WTC11 (cell line): ENCODE data around the gene OMA1. TPM values are rescaled to one million over a fixed set of nuclear protein-coding genes. Genes with fewer than 3 reads are reported as not detected.
"Not testable (repeated sequence)": the region's sequence is repeated elsewhere in the genome, so short reads cannot be mapped to it uniquely, and the experiment has no call there.

Source experiments
- ATAC-seq: fragments of 200-7000 bp; cut with Tn5 transposase; 2 replicates; pipeline ENCODE4 v1.10.0; 2021; ENCODE audit warnings: mild to moderate bottlenecking, moderate library complexity
- CTCF ChIA-PET: fragments of 300-600 bp; sonication (Branson Sonifier 250); formaldehyde crosslinking; loops from one replicate; lab custom pipeline; 2021; ENCODE audit warnings: antibody characterized with exemption; lab: Charles Lee
- POLR2A ChIA-PET: fragments of 350-600 bp; sonication (Branson Sonifier 250); formaldehyde crosslinking; loops from one replicate; lab custom pipeline; 2021; ENCODE audit warnings: antibody characterized with exemption; lab: Charles Lee
- DNase-seq: peaks from one replicate; pipeline ENCODE4 v3.0.0; 2021; ENCODE audit warnings: low spot score
- H3K27ac Mint-ChIP-seq: 2 replicates; pipeline ENCODE4 v1.8.0; 2021; ENCODE audit warnings: mixed read lengths
- H3K27me3 Mint-ChIP-seq: 2 replicates; pipeline ENCODE4 v1.8.0; 2021; ENCODE audit warnings: low read depth, mild to moderate bottlenecking, moderate library complexity, mixed read lengths
- H3K36me3 Mint-ChIP-seq: 2 replicates; pipeline ENCODE4 v1.8.0; 2021; ENCODE audit warnings: mixed read lengths
- H3K4me1 Mint-ChIP-seq: 2 replicates; pipeline ENCODE4 v1.8.0; 2022; ENCODE audit warnings: mixed read lengths
- H3K4me3 Mint-ChIP-seq: 2 replicates; pipeline ENCODE4 v1.8.0; 2021; ENCODE audit warnings: mild to moderate bottlenecking, moderate library complexity, mixed read lengths
- H3K9me3 Mint-ChIP-seq: 2 replicates; pipeline ENCODE4 v1.8.0; 2021; ENCODE audit warnings: mixed read lengths
- CREM ChIP-seq: sonication (generic); formaldehyde crosslinking; IDR thresholded peaks from 2 replicates; pipeline ENCODE4 v1.8.1; 2022; ENCODE audit warnings: mild to moderate bottlenecking, missing genetic modification reagents, moderate library complexity
- FOXJ3 ChIP-seq: sonication (generic); formaldehyde crosslinking; IDR thresholded peaks from 2 replicates; pipeline ENCODE4 v1.9.0; 2021; ENCODE audit warnings: missing genetic modification reagents, mild to moderate bottlenecking, borderline replicate concordance
- FOXP1 ChIP-seq: sonication (generic); formaldehyde crosslinking; IDR thresholded peaks from 2 replicates; pipeline ENCODE4 v1.8.0; 2022; ENCODE audit warnings: missing genetic modification reagents, mild to moderate bottlenecking, moderate library complexity, borderline replicate concordance
- FOXP4 ChIP-seq: sonication (generic); formaldehyde crosslinking; IDR thresholded peaks from 2 replicates; pipeline ENCODE4 v1.8.0; 2022; ENCODE audit warnings: mild to moderate bottlenecking, missing genetic modification reagents
- HMGA2 ChIP-seq: fragments of 250-450 bp; sonication (Bioruptor Pico); IDR thresholded peaks from 2 replicates; pipeline ENCODE4 v1.4.0; 2021; ENCODE audit warnings: mild to moderate bottlenecking, moderate library complexity
- JUN ChIP-seq: sonication (generic); formaldehyde crosslinking; IDR thresholded peaks from 2 replicates; pipeline ENCODE4 v1.8.0; 2023; ENCODE audit warnings: mild to moderate bottlenecking, missing genetic modification reagents
- KAT7 ChIP-seq: sonication (generic); formaldehyde crosslinking; IDR thresholded peaks from 2 replicates; pipeline ENCODE4 v1.8.1; 2023; ENCODE audit warnings: missing genetic modification reagents, mild to moderate bottlenecking, borderline replicate concordance
- MLX ChIP-seq: sonication (generic); formaldehyde crosslinking; IDR thresholded peaks from 2 replicates; pipeline ENCODE4 v1.8.1; 2023; ENCODE audit warnings: mild to moderate bottlenecking, missing genetic modification reagents, moderate library complexity
- NFE2L1 ChIP-seq: sonication (generic); formaldehyde crosslinking; IDR thresholded peaks from 2 replicates; pipeline ENCODE4 v1.8.1; 2023; ENCODE audit warnings: missing genetic modification reagents
- NR1H2 ChIP-seq: sonication (generic); formaldehyde crosslinking; IDR thresholded peaks from 2 replicates; pipeline ENCODE4 v1.9.0; 2021; ENCODE audit warnings: mild to moderate bottlenecking, moderate library complexity, missing genetic modification reagents
- RELA ChIP-seq: sonication (generic); formaldehyde crosslinking; IDR thresholded peaks from 2 replicates; pipeline ENCODE4 v1.8.1; 2022; ENCODE audit warnings: missing genetic modification reagents, mild to moderate bottlenecking, borderline replicate concordance
- SMAD4 ChIP-seq: sonication (generic); formaldehyde crosslinking; IDR thresholded peaks from 2 replicates; pipeline ENCODE4 v1.8.0; 2022; ENCODE audit warnings: mild to moderate bottlenecking, missing genetic modification reagents
- SOX15 ChIP-seq: fragments of 250-450 bp; sonication (Bioruptor Pico); IDR thresholded peaks from 2 replicates; pipeline ENCODE4 v1.9.0; 2021; ENCODE audit warnings: mild to moderate bottlenecking
- TEAD1 ChIP-seq: sonication (generic); formaldehyde crosslinking; IDR thresholded peaks from 2 replicates; pipeline ENCODE4 v1.8.0; 2022; ENCODE audit warnings: mild to moderate bottlenecking, missing genetic modification reagents
- USF1 ChIP-seq: sonication (generic); formaldehyde crosslinking; IDR thresholded peaks from 2 replicates; pipeline ENCODE4 v1.8.0; 2022; ENCODE audit warnings: mild to moderate bottlenecking, missing genetic modification reagents
- ZBTB43 ChIP-seq: sonication (generic); formaldehyde crosslinking; IDR thresholded peaks from 2 replicates; pipeline ENCODE4 v1.8.1; 2023; ENCODE audit warnings: mild to moderate bottlenecking, missing genetic modification reagents
- ZNF219 ChIP-seq: sonication (generic); formaldehyde crosslinking; IDR thresholded peaks from 2 replicates; pipeline ENCODE4 v1.8.0; 2023; ENCODE audit warnings: missing genetic modification reagents, mild to moderate bottlenecking, borderline replicate concordance
- ZNF263 ChIP-seq: sonication (generic); formaldehyde crosslinking; IDR thresholded peaks from 2 replicates; pipeline ENCODE4 v1.8.1; 2022; ENCODE audit warnings: low read depth, mild to moderate bottlenecking, moderate library complexity, missing genetic modification reagents
- ZNF423 ChIP-seq: fragments of 250-450 bp; sonication (Bioruptor Pico); IDR thresholded peaks from 2 replicates; pipeline ENCODE4 v2.1.2; 2022; ENCODE audit warnings: mild to moderate bottlenecking, moderate library complexity
- total RNA-seq: library from RNA; stranded (reverse); gene quantifications from 3 replicates; pipeline ENCODE4 v1.2.3, GENCODE V29; 2021
- TF ChIP-seq, protein P1 (sequence below): sonication (generic); formaldehyde crosslinking; IDR thresholded peaks from 2 replicates; pipeline ENCODE4 v1.8.1; 2023; ENCODE audit warnings: mild to moderate bottlenecking, missing genetic modification reagents, moderate library complexity
- TF ChIP-seq, protein P2 (sequence below): fragments of 250-450 bp; sonication (Bioruptor Pico); IDR thresholded peaks from 2 replicates; pipeline ENCODE4 v1.9.0; 2021; ENCODE audit warnings: mild to moderate bottlenecking

OMA1 gene
- total RNA-seq, 1 experiment from 2014 or later: 10.5 TPM

GRCh38 chr1:58583496-58583895 lies 37.0 kb upstream of the OMA1 start (continued):
- TF ChIP-seq USF1 (no peak), SOX15 (CRISPR knock-in tag) (no peak), NR1H2 (CRISPR knock-in tag) (no peak), RELA (CRISPR knock-in tag) (no peak)

- ATAC-seq, H3K4me3 Mint-ChIP-seq, H3K9me3 Mint-ChIP-seq, H3K27ac Mint-ChIP-seq, CTCF ChIA-PET, H3K4me1 Mint-ChIP-seq, H3K36me3 Mint-ChIP-seq, DNase-seq: not testable (repeated sequence)
- peak; percentile 96 for TF ChIP-seq HMGA2 (CRISPR knock-in tag)
- POLR2A ChIA-PET: interaction anchor here (0.9 kb wide), 1 partner anchor 159 kb away, joined by 3 read pairs; no protein-coding TSS in a partner anchor
- peaks cover 44% of the 10 kb centered on the region for H3K27me3 Mint-ChIP-seq
Observed at GRCh38 chr1:58582143-58582542, 35.6 kb upstream of the OMA1 start.

- H3K27ac Mint-ChIP-seq: no peak overlapping the region
- H3K4me3 Mint-ChIP-seq: no peak overlapping the region
- TF ChIP-seq ZNF219 (CRISPR knock-in tag): no peak
- no peak for TF ChIP-seq ZBTB43 (CRISPR knock-in tag)
- TF ChIP-seq FOXP4: no peak
- no peak for TF ChIP-seq FOXP1
- TF ChIP-seq, protein P1, sequence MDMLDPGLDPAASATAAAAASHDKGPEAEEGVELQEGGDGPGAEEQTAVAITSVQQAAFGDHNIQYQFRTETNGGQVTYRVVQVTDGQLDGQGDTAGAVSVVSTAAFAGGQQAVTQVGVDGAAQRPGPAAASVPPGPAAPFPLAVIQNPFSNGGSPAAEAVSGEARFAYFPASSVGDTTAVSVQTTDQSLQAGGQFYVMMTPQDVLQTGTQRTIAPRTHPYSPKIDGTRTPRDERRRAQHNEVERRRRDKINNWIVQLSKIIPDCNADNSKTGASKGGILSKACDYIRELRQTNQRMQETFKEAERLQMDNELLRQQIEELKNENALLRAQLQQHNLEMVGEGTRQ (CRISPR knock-in tag): no peak
- no peak for TF ChIP-seq CREM (CRISPR knock-in tag)
- TF ChIP-seq SMAD4 (CRISPR knock-in tag): no peak
- TF ChIP-seq, protein P2, sequence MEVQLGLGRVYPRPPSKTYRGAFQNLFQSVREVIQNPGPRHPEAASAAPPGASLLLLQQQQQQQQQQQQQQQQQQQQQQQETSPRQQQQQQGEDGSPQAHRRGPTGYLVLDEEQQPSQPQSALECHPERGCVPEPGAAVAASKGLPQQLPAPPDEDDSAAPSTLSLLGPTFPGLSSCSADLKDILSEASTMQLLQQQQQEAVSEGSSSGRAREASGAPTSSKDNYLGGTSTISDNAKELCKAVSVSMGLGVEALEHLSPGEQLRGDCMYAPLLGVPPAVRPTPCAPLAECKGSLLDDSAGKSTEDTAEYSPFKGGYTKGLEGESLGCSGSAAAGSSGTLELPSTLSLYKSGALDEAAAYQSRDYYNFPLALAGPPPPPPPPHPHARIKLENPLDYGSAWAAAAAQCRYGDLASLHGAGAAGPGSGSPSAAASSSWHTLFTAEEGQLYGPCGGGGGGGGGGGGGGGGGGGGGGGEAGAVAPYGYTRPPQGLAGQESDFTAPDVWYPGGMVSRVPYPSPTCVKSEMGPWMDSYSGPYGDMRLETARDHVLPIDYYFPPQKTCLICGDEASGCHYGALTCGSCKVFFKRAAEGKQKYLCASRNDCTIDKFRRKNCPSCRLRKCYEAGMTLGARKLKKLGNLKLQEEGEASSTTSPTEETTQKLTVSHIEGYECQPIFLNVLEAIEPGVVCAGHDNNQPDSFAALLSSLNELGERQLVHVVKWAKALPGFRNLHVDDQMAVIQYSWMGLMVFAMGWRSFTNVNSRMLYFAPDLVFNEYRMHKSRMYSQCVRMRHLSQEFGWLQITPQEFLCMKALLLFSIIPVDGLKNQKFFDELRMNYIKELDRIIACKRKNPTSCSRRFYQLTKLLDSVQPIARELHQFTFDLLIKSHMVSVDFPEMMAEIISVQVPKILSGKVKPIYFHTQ: no peak
- H3K4me1 Mint-ChIP-seq: peaks cover 6% of the 10 kb centered on the region
- no peaks in the 10 kb centered on the region for H3K9me3 Mint-ChIP-seq
- no peaks in the 10 kb centered on the region for H3K36me3 Mint-ChIP-seq
- H3K27me3 Mint-ChIP-seq: peaks cover 47% of the 10 kb centered on the region
- ATAC-seq (no peak), DNase-seq (no peak)
- CTCF ChIA-PET: no interaction called here
- POLR2A ChIA-PET: interaction anchor here (0.9 kb wide), 1 partner anchor 160 kb away, joined by 3 read pairs; no protein-coding TSS in a partner anchor
Observed at GRCh38 chr1:58581641-58582040, 35.1 kb upstream of the OMA1 start.

GRCh38 chr1:58580186-58580585 lies 33.7 kb upstream of the OMA1 start:
- H3K27ac Mint-ChIP-seq: no peak overlapping the region
- ATAC-seq (no peak), DNase-seq (no peak)
- H3K36me3 Mint-ChIP-seq: peaks cover 5% of the 10 kb centered on the region
- H3K4me3 Mint-ChIP-seq: no peak overlapping the region
- ChIA-PET CTCF (interaction anchor here (0.7 kb wide), 1 partner anchor 72 kb away, joined by 3 read pairs; no protein-coding TSS in a partner anchor), POLR2A (no interaction called here)
- no peaks in the 10 kb centered on the region for H3K9me3 Mint-ChIP-seq
- H3K27me3 Mint-ChIP-seq: peaks cover 55% of the 10 kb centered on the region
- H3K4me1 Mint-ChIP-seq: peaks cover 11% of the 10 kb centered on the region
- TF ChIP-seq KAT7 (CRISPR knock-in tag) (no peak), ZNF263 (CRISPR knock-in tag) (no peak), FOXP1 (no peak), NFE2L1 (CRISPR knock-in tag) (no peak), RELA (CRISPR knock-in tag) (no peak), MLX (no peak), SOX15 (CRISPR knock-in tag) (no peak), FOXJ3 (CRISPR knock-in tag) (no peak), TEAD1 (CRISPR knock-in tag) (no peak), JUN (CRISPR knock-in tag) (no peak), ZNF423 (CRISPR knock-in tag) (no peak), SMAD4 (CRISPR knock-in tag) (no peak)
- TF ChIP-seq, protein P1 (CRISPR knock-in tag): no peak
